Stimulated activated CD4-positive, alpha-beta T cell treated with anti-CD3 and anti-CD28 coated beads, Interleukin-4, amount 100 ng/mL, for 1 hour (primary cell): Measurements from ENCODE around the gene GPRASP3.

Experiments used
- DNase-seq: peaks from one replicate; pipeline ENCODE4 v3.0.0-alpha.2; 2020

GPRASP3 gene

DNA sequence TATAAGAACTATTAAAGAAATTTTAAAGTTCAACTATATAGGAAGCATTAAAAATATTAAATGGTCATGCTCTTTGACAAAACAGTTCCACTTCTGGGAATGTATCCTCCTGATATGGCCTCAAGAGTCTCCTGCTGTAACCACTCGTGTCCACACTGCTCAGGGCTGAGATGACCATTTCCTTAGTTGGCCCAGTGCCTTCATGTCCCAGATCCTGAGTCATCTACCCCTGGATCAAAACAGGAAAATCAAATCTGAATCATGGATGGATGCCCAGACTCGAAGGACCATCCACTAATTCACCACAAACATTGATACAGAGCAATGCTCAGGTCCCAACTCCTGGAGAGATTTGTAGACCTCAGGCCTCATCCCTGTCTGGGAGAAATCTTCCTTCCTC is 44.7 kb downstream of the GPRASP3 start:
- DNase-seq = no peak

DNA sequence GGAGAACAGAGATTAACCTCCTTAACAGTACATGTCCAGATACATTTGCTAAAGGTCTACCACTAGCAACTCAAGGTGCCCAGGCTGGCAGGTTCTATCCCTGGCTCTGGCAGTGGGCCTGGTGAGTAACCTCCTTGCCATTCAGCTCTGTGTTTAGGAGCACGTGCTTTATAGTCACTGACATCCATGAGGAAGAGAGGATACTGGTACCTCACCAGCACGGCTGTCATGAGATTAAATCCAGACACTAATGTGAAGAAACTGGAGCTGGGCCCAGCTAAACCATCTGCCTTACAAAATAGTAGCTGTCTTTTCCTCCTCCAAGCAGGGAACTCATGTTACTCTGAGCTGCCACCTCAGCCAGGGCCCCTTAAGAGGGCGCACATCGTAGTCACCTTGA is 45.3 kb downstream of the GPRASP3 start:
- no peak for DNase-seq

DNA sequence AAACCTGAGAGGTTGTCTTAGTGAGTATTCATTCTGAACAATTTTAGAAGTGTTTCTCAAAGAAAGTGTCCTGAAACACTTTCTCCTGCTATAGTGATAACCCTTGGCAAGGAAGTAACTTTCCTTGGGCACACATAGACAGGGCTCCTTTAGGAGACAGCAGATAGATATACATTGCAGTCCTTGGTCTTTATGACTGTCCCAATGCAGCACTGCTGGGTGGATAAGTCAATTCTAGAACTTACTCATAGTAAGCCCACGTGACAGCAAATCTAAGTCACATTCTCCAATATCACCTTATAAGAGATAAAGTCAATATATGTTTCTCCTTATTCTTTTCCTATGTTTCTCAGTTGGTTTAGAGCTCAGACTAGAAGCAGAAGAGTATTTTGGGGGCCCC is 46.7 kb downstream of the GPRASP3 start:
- no peak for DNase-seq

DNA sequence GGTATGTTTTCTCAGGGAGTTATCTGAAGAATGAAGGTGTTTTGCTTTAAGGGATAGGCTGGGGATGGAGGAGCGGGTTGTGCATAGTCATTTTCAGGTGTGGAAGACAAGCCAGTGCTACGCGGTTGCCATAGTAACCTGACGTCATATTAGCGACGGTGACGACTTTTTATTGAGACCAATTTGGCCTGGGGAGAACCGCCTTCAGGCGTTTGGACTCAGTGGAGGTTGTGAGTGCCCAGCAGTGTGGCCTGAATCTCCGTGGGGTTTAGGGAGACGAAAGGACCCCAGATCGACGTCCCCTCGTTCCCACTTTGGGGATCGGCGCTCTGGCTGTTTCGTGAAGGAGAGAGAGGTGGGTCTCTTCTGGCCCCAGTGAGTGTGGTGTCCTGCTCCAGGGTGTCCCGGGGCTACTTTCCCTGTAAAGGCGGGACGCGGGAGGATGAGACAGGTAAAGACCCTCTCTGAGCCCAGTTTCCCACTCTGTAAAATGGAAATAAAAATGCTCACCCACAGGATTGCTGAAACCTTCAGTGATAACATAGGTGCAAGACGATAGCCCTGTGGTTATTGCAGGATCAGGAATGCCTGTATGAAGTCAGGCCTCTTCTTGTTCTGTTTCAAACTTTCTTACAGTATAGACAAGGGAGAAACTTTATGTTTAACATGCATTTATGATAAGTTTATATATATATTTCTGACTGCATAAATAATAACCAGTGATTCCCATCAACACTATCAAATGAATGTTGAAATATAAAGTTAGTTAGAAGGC is 48.6 kb downstream of the GPRASP3 start:
- DNase-seq = peak; percentile 66
